Mesenchymal stem cell (in vitro differentiated cells and primary cell): ENCODE measurements around the gene NFKBIB.

ENCODE experiments used
- DNase-seq: peaks from one replicate; pipeline ENCODE4 v3.0.0-alpha.2; 2013
- H2AFZ ChIP-seq: one replicate; pipeline ENCODE4 v1.6.1; 2013; ENCODE audit warnings: low read depth, mild to moderate bottlenecking, control low read depth, inconsistent platforms, low read length, moderate library complexity
- H2AK5ac ChIP-seq: 2 replicates; pipeline ENCODE4 v1.6.1; 2013; ENCODE audit warnings: low read length, moderate library complexity, mild to moderate bottlenecking, inconsistent platforms; ENCODE audit not compliant: severe bottlenecking
- H2BK120ac ChIP-seq: one replicate; pipeline ENCODE4 v1.6.1; 2013; ENCODE audit warnings: low read depth, mild to moderate bottlenecking, inconsistent platforms, low read length, moderate library complexity
- H2BK12ac ChIP-seq, 2 experiments: one replicate each; pipeline ENCODE4 v1.6.1; 2013; ENCODE audit warnings: inconsistent platforms in 2 of 2, low read length in 2 of 2, mild to moderate bottlenecking in 2 of 2, moderate library complexity in 2 of 2, control low read depth in 1 of 2
- H2BK15ac ChIP-seq: one replicate; pipeline ENCODE4 v1.6.1; 2013; ENCODE audit warnings: mild to moderate bottlenecking, low read depth, inconsistent platforms; ENCODE audit not compliant: poor library complexity, severe bottlenecking
- H2BK5ac ChIP-seq: 2 replicates; pipeline ENCODE4 v1.6.1; 2013; ENCODE audit warnings: low read depth, mild to moderate bottlenecking, low read length, control low read depth, inconsistent platforms; ENCODE audit not compliant: poor library complexity, severe bottlenecking
- H3K14ac ChIP-seq, 2 experiments: one replicate each; pipeline ENCODE4 v1.6.1; 2013; ENCODE audit warnings: inconsistent platforms in 2 of 2, low read length in 2 of 2, control low read depth in 1 of 2, mild to moderate bottlenecking in 1 of 2, moderate library complexity in 1 of 2
- H3K18ac ChIP-seq, 2 experiments: one replicate each; pipeline ENCODE4 v1.6.1; 2013; ENCODE audit warnings: inconsistent platforms in 2 of 2, low read length in 2 of 2, control low read depth in 1 of 2, low read depth in 1 of 2, mild to moderate bottlenecking in 1 of 2
- H3K23ac ChIP-seq, 2 experiments: one replicate each; pipeline ENCODE4 v1.6.1; 2013; ENCODE audit warnings: inconsistent platforms in 2 of 2, low read length in 2 of 2, mild to moderate bottlenecking in 2 of 2, moderate library complexity in 2 of 2, control low read depth in 1 of 2
- H3K27ac ChIP-seq: 2 replicates; pipeline ENCODE4 v1.5.1; 2013; ENCODE audit warnings: mild to moderate bottlenecking, moderate library complexity, low read length, control low read depth, inconsistent platforms; ENCODE audit not compliant: poor library complexity, severe bottlenecking
- H3K27me3 ChIP-seq, 2 experiments: 2 replicates each; pipeline versions ENCODE4 v1.6.1 to v1.7.0; 2013; ENCODE audit warnings: low read length in 2 of 2, mild to moderate bottlenecking in 2 of 2, moderate library complexity in 2 of 2, control low read depth in 1 of 2, inconsistent platforms in 1 of 2; ENCODE audit not compliant: control insufficient read depth in 1 of 2, insufficient read depth in 1 of 2
- H3K36me3 ChIP-seq, 2 experiments: 2 replicates each; pipeline versions ENCODE4 v1.6.1 to v1.7.0; 2013; ENCODE audit warnings: low read length in 2 of 2, control low read depth in 1 of 2, inconsistent platforms in 1 of 2, low read depth in 1 of 2, mild to moderate bottlenecking in 1 of 2; ENCODE audit not compliant: insufficient read depth in 2 of 2, control insufficient read depth in 1 of 2
- H3K4ac ChIP-seq, 2 experiments: one replicate each; pipeline ENCODE4 v1.6.1; 2013; ENCODE audit warnings: inconsistent platforms in 2 of 2, low read length in 2 of 2, mild to moderate bottlenecking in 2 of 2, moderate library complexity in 2 of 2, control low read depth in 1 of 2, low read depth in 1 of 2
- H3K4me1 ChIP-seq: 2 replicates; pipeline ENCODE4 v1.6.1; 2013; ENCODE audit warnings: low read depth, low read length, control low read depth; ENCODE audit not compliant: control insufficient read depth, insufficient read depth
- H3K4me2 ChIP-seq: 2 replicates; pipeline ENCODE4 v1.6.1; 2013; ENCODE audit warnings: low read length, mild to moderate bottlenecking, inconsistent platforms; ENCODE audit not compliant: poor library complexity, severe bottlenecking
- H3K4me3 ChIP-seq, 2 experiments: 2 replicates each; pipeline versions ENCODE4 v1.5.1 to v1.7.0; 2013; ENCODE audit warnings: low read length in 2 of 2, mild to moderate bottlenecking in 2 of 2, control low read depth in 1 of 2, low read depth in 1 of 2; ENCODE audit not compliant: insufficient read depth in 1 of 2
- H3K79me1 ChIP-seq: replicated peaks from 2 replicates; pipeline ENCODE4 v1.6.1; 2013; ENCODE audit warnings: mild to moderate bottlenecking, control low read depth, low read length, inconsistent platforms; ENCODE audit not compliant: poor library complexity, severe bottlenecking
- H3K9ac ChIP-seq: 2 replicates; pipeline ENCODE4 v1.7.0; 2013; ENCODE audit warnings: mild to moderate bottlenecking, low read length, moderate library complexity
- H3K9me3 ChIP-seq: 2 replicates; pipeline ENCODE4 v1.7.0; 2013; ENCODE audit warnings: mild to moderate bottlenecking, low read length; ENCODE audit not compliant: control insufficient read depth
- H4K8ac ChIP-seq: one replicate; pipeline ENCODE4 v1.6.1; 2013; ENCODE audit warnings: inconsistent platforms, mild to moderate bottlenecking, low read length, moderate library complexity
- H4K91ac ChIP-seq: one replicate; pipeline ENCODE4 v1.6.1; 2013; ENCODE audit warnings: mild to moderate bottlenecking, low read length, inconsistent platforms
- WGBS: methylation state at CpG from one replicate; pipeline ENCODE4 v1.1.7; 2013; ENCODE audit warnings: mixed read lengths; 5-methylcytosine and 5-hydroxymethylcytosine counted together

The NFKBIB gene

DNA sequence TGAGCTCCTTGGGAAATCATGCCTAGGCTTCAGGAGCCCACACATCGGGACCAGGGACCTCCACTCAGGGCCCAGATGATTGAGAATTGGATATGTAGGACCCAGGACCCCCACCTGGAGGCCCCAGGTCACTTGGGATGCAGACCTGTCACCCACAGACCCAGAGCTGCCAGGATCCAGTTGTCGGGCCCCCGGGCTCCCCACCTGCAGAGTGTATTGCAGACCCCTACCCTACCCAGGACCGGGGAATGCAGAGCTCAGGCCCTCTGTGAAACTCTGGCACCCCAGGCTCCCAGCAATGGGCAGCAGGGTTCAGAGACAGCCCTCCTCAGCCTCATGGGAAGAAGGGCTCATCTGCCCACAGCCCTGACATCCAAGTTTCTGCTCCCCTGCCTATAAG lies 5.9 kb downstream of the NFKBIB start:
- peaks cover 24% of the 10 kb centered on the region for H3K79me1 ChIP-seq
- H2BK12ac ChIP-seq: no peak overlapping the region
- no peak overlapping the region for H2AFZ ChIP-seq
- no peak for DNase-seq
- no peak overlapping the region for H3K4me2 ChIP-seq
- no peak overlapping the region for H3K4ac ChIP-seq
- no peaks in the 10 kb centered on the region for H3K4me1 ChIP-seq
- no peak overlapping the region for H3K23ac ChIP-seq
- H2BK15ac ChIP-seq: no peak overlapping the region
- H2AK5ac ChIP-seq: no peak overlapping the region
- H3K36me3 ChIP-seq: peaks cover 36 to 45% of the 10 kb centered on the region in 2 experiments
- no peak overlapping the region for H4K8ac ChIP-seq
- no peak overlapping the region for H2BK120ac ChIP-seq
- H3K18ac ChIP-seq: no peak overlapping the region
- no peaks in the 10 kb centered on the region for H3K27me3 ChIP-seq
- no peak overlapping the region for H2BK5ac ChIP-seq
- H3K9ac ChIP-seq: no peak overlapping the region
- no peak overlapping the region for H3K14ac ChIP-seq
- no peak overlapping the region for H4K91ac ChIP-seq
- WGBS: 98% methylated on average over 4 of the region's 4 CpGs
- H3K4me3 ChIP-seq: no peak overlapping the region
- no peak overlapping the region for H3K27ac ChIP-seq
- H3K9me3 ChIP-seq: no peaks in the 10 kb centered on the region

DNA sequence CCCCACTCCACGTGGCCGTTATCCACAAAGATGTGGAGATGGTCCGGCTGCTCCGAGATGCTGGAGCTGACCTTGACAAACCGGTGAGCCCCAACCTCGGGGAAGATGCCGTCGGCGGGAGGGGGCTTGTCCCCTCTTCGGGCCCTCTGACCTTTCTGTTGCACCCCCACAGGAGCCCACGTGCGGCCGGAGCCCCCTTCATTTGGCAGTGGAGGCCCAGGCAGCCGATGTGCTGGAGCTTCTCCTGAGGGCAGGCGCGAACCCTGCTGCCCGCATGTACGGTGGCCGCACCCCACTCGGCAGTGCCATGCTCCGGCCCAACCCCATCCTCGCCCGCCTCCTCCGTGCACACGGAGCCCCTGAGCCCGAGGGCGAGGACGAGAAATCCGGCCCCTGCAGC lies 7.5 kb downstream of the NFKBIB start:
- no peak for DNase-seq
- Histone ChIP-seq H3K9me3 (no peaks in the 10 kb centered on the region), H3K18ac (no peak overlapping the region), H3K14ac (no peak overlapping the region), H2BK12ac (no peak overlapping the region), H2AFZ (no peak overlapping the region), H4K8ac (no peak overlapping the region), H2BK5ac (no peak overlapping the region), H4K91ac (no peak overlapping the region), H3K23ac (no peak overlapping the region), H3K9ac (no peak overlapping the region), H3K4me3 (no peak overlapping the region), H3K27ac (no peak overlapping the region), H2AK5ac (no peak overlapping the region), H3K4me2 (no peak overlapping the region), H3K4ac (no peak overlapping the region), H2BK120ac (no peak overlapping the region), H3K79me1 (peaks cover 18% of the 10 kb centered on the region), H3K27me3 (peaks cover 6 to 8% of the 10 kb centered on the region in 2 experiments), H2BK15ac (no peak overlapping the region), H3K4me1 (peaks cover 4% of the 10 kb centered on the region), H3K36me3 (peaks cover 36 to 45% of the 10 kb centered on the region in 2 experiments)
- 96% methylated on average over 29 of the region's 29 CpGs for WGBS

DNA sequence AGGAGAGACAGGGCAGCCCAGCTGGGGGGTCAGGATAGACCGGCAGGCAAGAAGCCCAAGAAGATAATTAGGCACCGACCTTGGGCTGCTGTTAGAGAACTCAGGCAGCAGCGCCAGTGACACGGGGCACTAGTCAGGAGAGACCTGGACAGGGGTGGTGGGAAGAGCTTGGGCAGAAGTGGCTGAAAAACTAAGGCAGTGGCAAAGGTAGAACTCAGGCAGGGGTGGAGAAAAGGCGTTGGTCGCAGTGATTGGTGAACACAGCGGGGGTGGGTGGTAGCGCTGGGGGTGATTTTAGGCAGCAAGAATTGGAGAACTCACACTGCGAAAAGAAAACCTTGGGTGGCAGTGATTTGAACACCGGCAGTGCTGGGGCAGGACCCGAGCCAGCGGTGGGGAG lies 7.9 kb downstream of the NFKBIB start:
- Histone ChIP-seq H4K91ac (no peak overlapping the region), H2AFZ (no peak overlapping the region), H2BK15ac (no peak overlapping the region), H3K9me3 (no peaks in the 10 kb centered on the region), H2BK5ac (no peak overlapping the region), H3K27me3 (peaks cover 6 to 8% of the 10 kb centered on the region in 2 experiments), H3K36me3 (peaks cover 36 to 45% of the 10 kb centered on the region in 2 experiments), H4K8ac (no peak overlapping the region), H3K18ac (no peak overlapping the region), H3K23ac (no peak overlapping the region), H3K79me1 (peaks cover 18% of the 10 kb centered on the region), H3K4me3 (no peak overlapping the region), H3K14ac (no peak overlapping the region), H3K4me1 (peaks cover 4% of the 10 kb centered on the region), H2BK120ac (no peak overlapping the region), H2BK12ac (no peak overlapping the region), H3K27ac (no peak overlapping the region), H3K9ac (no peak overlapping the region), H3K4ac (no peak overlapping the region), H2AK5ac (no peak overlapping the region), H3K4me2 (no peak overlapping the region)
- no peak for DNase-seq
- whole genome bisulfite sequencing: 96% methylated on average over 12 of the region's 12 CpGs

DNA sequence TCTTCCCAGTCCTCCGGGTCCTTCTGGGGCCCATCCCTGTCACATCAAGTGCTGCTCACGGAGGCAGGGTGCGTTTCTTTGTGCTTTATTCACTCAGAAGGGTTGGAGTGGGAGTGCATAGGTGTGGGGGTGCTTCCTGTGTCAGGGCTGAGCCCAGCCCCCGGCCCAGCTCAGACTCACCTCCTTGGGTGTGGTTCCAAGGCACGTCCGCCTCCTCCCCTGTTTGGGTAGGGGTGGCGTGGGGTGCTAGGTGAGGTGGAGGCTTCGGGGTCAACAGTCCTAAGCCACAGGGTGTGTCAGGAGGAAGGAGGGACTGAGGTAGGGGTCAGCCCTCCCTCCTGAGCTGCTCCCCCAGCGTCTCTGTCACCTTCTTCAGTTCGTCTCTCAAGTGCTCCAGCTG lies 9.1 kb downstream of the NFKBIB start:
- WGBS: 84% methylated on average over 10 of the region's 10 CpGs
- H3K4ac ChIP-seq: no peak overlapping the region

More for the DNA sequence above, 9.1 kb downstream of the NFKBIB start:
- Histone ChIP-seq H3K9me3 (no peaks in the 10 kb centered on the region), H3K9ac (no peak overlapping the region), H3K14ac (no peak overlapping the region), H3K4me2 (no peak overlapping the region), H3K4me3 (no peak overlapping the region), H2AK5ac (no peak overlapping the region), H2BK15ac (no peak overlapping the region), H3K27me3 (peaks cover 6 to 8% of the 10 kb centered on the region in 2 experiments), H3K27ac (no peak overlapping the region), H2AFZ (no peak overlapping the region), H3K79me1 (peaks cover 16% of the 10 kb centered on the region), H2BK120ac (no peak overlapping the region), H3K36me3 (peaks cover 36 to 45% of the 10 kb centered on the region in 2 experiments), H3K18ac (no peak overlapping the region), H4K8ac (no peak overlapping the region), H2BK12ac (no peak overlapping the region), H2BK5ac (no peak overlapping the region), H4K91ac (no peak overlapping the region), H3K23ac (no peak overlapping the region), H3K4me1 (peaks cover 4% of the 10 kb centered on the region)
- DNase-seq: no peak
